ENCODE data around the gene ULK4. TPM values are rescaled to one million over a fixed set of nuclear protein-coding genes. Genes with fewer than 3 reads are reported as not detected.
"Not testable (repeated sequence)": the region's sequence is repeated elsewhere in the genome, so short reads cannot be mapped to it uniquely, and the experiment has no call there.

Gene ULK4
- total and polyA plus RNA-seq, 12 donors = 1.6 to 24.5 (median 6.9) TPM

- H3K27me3 ChIP-seq = no peaks in the 10 kb centered on the region
- no peaks in the 10 kb centered on the region for H3K9me3 ChIP-seq (replicated peaks in 1 of 3)
- no peak overlapping the region for H3K4me3 ChIP-seq
Observed at GRCh38 chr3:41848753-41849574, 112.9 kb downstream of the ULK4 start.

GRCh38 chr3:41847679-41848078 is 114.2 kb downstream of the ULK4 start:
- H3K27me3 ChIP-seq = no peaks in the 10 kb centered on the region
- WGBS, 4 donors = 84 to 100% (median 99%) methylated on average over 1 of the region's 1 CpG
- no peaks in the 10 kb centered on the region for H3K4me1 ChIP-seq (replicated peaks in 1 of 2)
- H3K27ac ChIP-seq = no peak overlapping the region
- no peak overlapping the region for H3K4me3 ChIP-seq
- TF ChIP-seq CTCF (IDR thresholded peaks at IDR 0.05) (no peak), POLR2A (IDR thresholded peaks at IDR 0.05) (no peak)
- intact Hi-C loops (cut with DNase I) = no loop called here
- no peaks in the 10 kb centered on the region for H3K9me3 ChIP-seq (replicated peaks in 1 of 3)
- DNase-seq = no peak
- H3K36me3 ChIP-seq (replicated peaks in 1 of 2) = no peaks in the 10 kb centered on the region

More at GRCh38 chr3:41848753-41849574, 112.9 kb downstream of the ULK4 start:
- H3K27ac ChIP-seq = no peak overlapping the region
- no peak for TF ChIP-seq POLR2A (IDR thresholded peaks at IDR 0.05)
- no peaks in the 10 kb centered on the region for H3K4me1 ChIP-seq (replicated peaks in 1 of 2)
- intact Hi-C loops (cut with DNase I) = no loop called here
- DNase-seq = no peak
- H3K36me3 ChIP-seq (replicated peaks in 1 of 2) = no peaks in the 10 kb centered on the region
- WGBS, 4 donors = 89 to 95% (median 94%) methylated on average over 6 of the region's 6 CpGs

DNA sequence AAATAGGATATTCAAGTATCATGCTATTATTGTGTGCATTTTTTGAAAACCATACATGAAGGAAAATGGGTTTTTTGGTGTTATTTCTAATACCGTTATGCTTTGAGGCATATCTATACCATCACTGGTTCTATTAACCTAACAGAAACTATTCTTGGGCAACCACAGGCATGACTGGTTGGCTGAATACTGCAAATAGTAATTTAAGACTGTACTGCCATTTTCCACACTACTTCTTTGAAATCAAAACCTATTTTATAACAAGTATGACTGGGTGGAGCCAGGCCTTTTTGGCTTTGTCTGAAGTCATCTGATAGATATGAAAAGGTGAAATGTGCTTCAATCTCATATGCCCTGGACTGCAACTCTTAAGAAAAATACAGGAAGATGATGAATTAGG is 115.1 kb downstream of the ULK4 start:
- no peak for TF ChIP-seq POLR2A (IDR thresholded peaks at IDR 0.05)
- TF ChIP-seq CTCF (IDR thresholded peaks at IDR 0.05) = no peak
- DNase-seq = no peak
- no peak overlapping the region for H3K27ac ChIP-seq
- H3K4me3 ChIP-seq = no peak overlapping the region
- H3K9me3 ChIP-seq (replicated peaks in 1 of 3) = no peaks in the 10 kb centered on the region
- H3K27me3 ChIP-seq = no peaks in the 10 kb centered on the region
- 96 to 100% (median 97%) methylated on average over 1 of the region's 1 CpG for WGBS, 4 donors
- intact Hi-C loops (cut with DNase I) = no loop called here
- H3K4me1 ChIP-seq (replicated peaks in 1 of 2) = no peaks in the 10 kb centered on the region
- no peaks in the 10 kb centered on the region for H3K36me3 ChIP-seq (replicated peaks in 1 of 2)

- H3K4me1 ChIP-seq (replicated peaks in 1 of 2) = no peaks in the 10 kb centered on the region
- DNase-seq = no peak
- H3K36me3 ChIP-seq (replicated peaks in 1 of 2) = no peaks in the 10 kb centered on the region
- 91 to 92% (median 91%) methylated on average over 1 of the region's 1 CpG for WGBS, 4 donors
- TF ChIP-seq POLR2A (IDR thresholded peaks at IDR 0.05) = no peak
- no peak for TF ChIP-seq CTCF (IDR thresholded peaks at IDR 0.05)
- H3K27ac ChIP-seq = no peak overlapping the region
- intact Hi-C loops (cut with DNase I) = no loop called here
- H3K27me3 ChIP-seq = no peaks in the 10 kb centered on the region
- no peak overlapping the region for H3K4me3 ChIP-seq
- no peaks in the 10 kb centered on the region for H3K9me3 ChIP-seq (replicated peaks in 1 of 3)
Observed at GRCh38 chr3:41845826-41846225, 116.1 kb downstream of the ULK4 start.

GRCh38 chr3:41844256-41844655 is 117.6 kb downstream of the ULK4 start:
- 98 to 100% (median 99%) methylated on average over 22 to 24 of the region's 24 CpGs; no CpG with 5 or more reads in 1 of the 4 donors for WGBS, 4 donors
- H3K36me3 ChIP-seq (replicated peaks in 1 of 2); H3K4me3 ChIP-seq; H3K9me3 ChIP-seq (replicated peaks in 1 of 3); H3K27me3 ChIP-seq; DNase-seq; H3K4me1 ChIP-seq (replicated peaks in 1 of 2); H3K27ac ChIP-seq; intact Hi-C loops (cut with DNase I): not testable (repeated sequence)

DNA sequence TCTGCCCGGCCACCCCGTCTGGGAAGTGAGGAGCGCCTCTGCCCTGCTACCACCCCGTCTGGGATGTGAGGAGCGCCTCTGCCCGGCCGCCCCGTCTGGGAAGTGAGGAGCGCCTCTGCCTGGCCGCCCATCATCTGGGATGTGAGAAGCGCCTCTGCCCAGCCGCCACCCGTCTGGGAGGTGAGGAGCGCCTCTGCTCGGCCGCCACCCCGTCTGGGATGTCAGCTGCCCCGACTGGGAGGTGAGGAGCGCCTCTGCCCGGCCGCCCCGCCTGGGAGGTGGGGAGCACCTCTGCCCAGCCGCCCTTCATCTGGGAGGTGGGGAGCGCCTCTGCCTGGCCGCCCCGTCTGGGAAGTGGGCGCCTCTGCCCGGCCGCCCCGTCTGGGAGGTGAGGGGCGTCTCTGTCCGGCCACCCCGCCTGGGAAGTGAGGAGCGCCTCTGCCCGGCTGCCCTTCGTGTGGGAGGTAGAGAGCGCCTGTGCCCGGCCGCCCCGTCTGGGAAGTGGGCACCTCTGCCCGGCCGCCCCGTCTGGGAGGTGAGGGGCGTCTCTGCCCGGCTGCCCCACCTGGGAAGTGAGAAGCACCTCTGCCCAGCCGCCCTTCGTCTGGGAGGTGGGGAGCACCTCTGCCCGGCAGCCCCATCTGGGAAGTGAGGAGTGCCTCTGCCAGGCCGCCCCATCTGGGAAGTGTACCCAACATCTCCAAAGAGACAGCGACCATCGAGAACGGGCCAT is 120.8 kb downstream of the ULK4 start:
- WGBS, 4 donors = 92 to 100% (median 99%) methylated on average over 16 to 52 of the region's 52 CpGs
- H3K4me3 ChIP-seq; DNase-seq; H3K27ac ChIP-seq; H3K4me1 ChIP-seq (replicated peaks in 1 of 2); intact Hi-C loops (cut with DNase I); H3K9me3 ChIP-seq (replicated peaks in 1 of 3); H3K27me3 ChIP-seq; H3K36me3 ChIP-seq (replicated peaks in 1 of 2): not testable (repeated sequence)
